Neuronal stem cell (in vitro differentiated cells): Measurements from ENCODE around the gene GOLGA8S.
"Not testable (repeated sequence)": the region's sequence is repeated elsewhere in the genome, so short reads cannot be mapped to it uniquely, and the experiment has no call there.

ENCODE experiments used
- DNase-seq: peaks from one replicate; pipeline ENCODE4 v3.0.0-alpha.2; 2013; ENCODE audit warnings: low spot score
- H2AFZ ChIP-seq: one replicate; pipeline ENCODE4 v1.6.1; 2013; ENCODE audit warnings: mild to moderate bottlenecking, low read length, inconsistent platforms
- H2AK5ac ChIP-seq: 2 replicates; pipeline ENCODE4 v1.6.1; 2013; ENCODE audit warnings: low read depth, mild to moderate bottlenecking, inconsistent platforms, low read length, moderate library complexity, mixed read lengths
- H2BK120ac ChIP-seq: 2 replicates; pipeline ENCODE4 v1.6.1; 2013; ENCODE audit warnings: low read depth, mild to moderate bottlenecking, inconsistent platforms, low read length, moderate library complexity, mixed read lengths
- H2BK12ac ChIP-seq: one replicate; pipeline ENCODE4 v1.6.1; 2013; ENCODE audit warnings: low read length, inconsistent platforms
- H2BK15ac ChIP-seq: 2 replicates; pipeline ENCODE4 v1.6.1; 2013; ENCODE audit warnings: mild to moderate bottlenecking, low read length, inconsistent platforms, mixed read lengths
- H2BK5ac ChIP-seq: one replicate; pipeline ENCODE4 v1.6.1; 2013; ENCODE audit warnings: inconsistent platforms, mild to moderate bottlenecking, low read length, moderate library complexity
- H3K14ac ChIP-seq: one replicate; pipeline ENCODE4 v1.6.1; 2013; ENCODE audit warnings: low read length, inconsistent platforms
- H3K18ac ChIP-seq: 2 replicates; pipeline ENCODE4 v1.6.1; 2013; ENCODE audit warnings: low read length, inconsistent platforms
- H3K23ac ChIP-seq: 2 replicates; pipeline ENCODE4 v1.6.1; 2013; ENCODE audit warnings: low read depth, mild to moderate bottlenecking, mixed read lengths, low read length, inconsistent platforms; ENCODE audit not compliant: poor library complexity
- H3K27ac ChIP-seq: replicated peaks from 3 replicates; pipeline ENCODE4 v1.5.1; 2013; ENCODE audit warnings: low read length, inconsistent platforms
- H3K27me3 ChIP-seq, 3 experiments: 2 replicates each; pipeline ENCODE4 v1.6.1; 2013; ENCODE audit warnings: low read length in 3 of 3, mild to moderate bottlenecking in 2 of 3, inconsistent platforms in 1 of 3, low read depth in 1 of 3, mixed read lengths in 1 of 3, moderate library complexity in 1 of 3; ENCODE audit not compliant: control insufficient read depth in 3 of 3, insufficient read depth in 3 of 3
- H3K36me3 ChIP-seq, 2 donors: replicated peaks in 1 of 2; 2 replicates each; pipeline ENCODE4 v1.6.1; 2013; ENCODE audit warnings: low read length in 2 of 2; ENCODE audit not compliant: control insufficient read depth in 2 of 2, insufficient read depth in 2 of 2
- H3K4ac ChIP-seq: 2 replicates; pipeline ENCODE4 v1.6.1; 2013; ENCODE audit warnings: inconsistent platforms, mild to moderate bottlenecking, low read length, moderate library complexity
- H3K4me1 ChIP-seq, 2 donors: 1 replicate in 1 of 2; 2 replicates in 1 of 2; pipeline ENCODE4 v1.6.1; 2013; ENCODE audit warnings: low read length in 2 of 2, low read depth in 1 of 2; ENCODE audit not compliant: control insufficient read depth in 2 of 2, insufficient read depth in 1 of 2
- H3K4me2 ChIP-seq: one replicate; pipeline ENCODE4 v1.6.1; 2013; ENCODE audit warnings: mild to moderate bottlenecking, low read length, inconsistent platforms; ENCODE audit not compliant: insufficient read depth, poor library complexity, severe bottlenecking
- H3K4me3 ChIP-seq, 2 donors: 2 replicates each; pipeline ENCODE4 v1.5.1; 2013; ENCODE audit warnings: low read length in 2 of 2, mild to moderate bottlenecking in 2 of 2, inconsistent platforms in 1 of 2, moderate library complexity in 1 of 2
- H3K79me1 ChIP-seq: one replicate; pipeline ENCODE4 v1.6.1; 2013; ENCODE audit warnings: low read depth, mild to moderate bottlenecking, inconsistent platforms, low read length, moderate library complexity
- H3K9ac ChIP-seq: one replicate; pipeline ENCODE4 v1.6.1; 2013; ENCODE audit warnings: mild to moderate bottlenecking, low read depth, low read length, inconsistent platforms; ENCODE audit not compliant: poor library complexity
- H3K9me3 ChIP-seq, 2 donors: replicated peaks in 1 of 2; 2 replicates each; pipeline versions ENCODE3 to v1.6.1; 2013; ENCODE audit warnings: low read length in 2 of 2, mild to moderate bottlenecking in 2 of 2, inconsistent platforms in 1 of 2, low read depth in 1 of 2, mixed read lengths in 1 of 2, moderate library complexity in 1 of 2; ENCODE audit not compliant: control insufficient read depth in 2 of 2, insufficient read depth in 1 of 2
- H4K8ac ChIP-seq: one replicate; pipeline ENCODE4 v1.6.1; 2013; ENCODE audit warnings: low read depth, mild to moderate bottlenecking, inconsistent platforms, low read length, moderate library complexity
- H4K91ac ChIP-seq: one replicate; pipeline ENCODE4 v1.6.1; 2013; ENCODE audit warnings: low read length, low read depth, mild to moderate bottlenecking, inconsistent platforms; ENCODE audit not compliant: poor library complexity
- WGBS, 2 donors: extraction: QIAGEN DNeasy Blood & Tissue Kit; methylation state at CpG; one replicate each; pipeline ENCODE4 v1.1.7; 2013; ENCODE audit warnings: missing lambda C conversion rate in 2 of 2, mixed read lengths in 1 of 2; ENCODE audit not compliant: insufficient read length in 2 of 2, insufficient replicate concordance in 1 of 2; ENCODE audit errors: extremely low coverage in 2 of 2; 5-methylcytosine and 5-hydroxymethylcytosine counted together

GOLGA8S gene

DNA sequence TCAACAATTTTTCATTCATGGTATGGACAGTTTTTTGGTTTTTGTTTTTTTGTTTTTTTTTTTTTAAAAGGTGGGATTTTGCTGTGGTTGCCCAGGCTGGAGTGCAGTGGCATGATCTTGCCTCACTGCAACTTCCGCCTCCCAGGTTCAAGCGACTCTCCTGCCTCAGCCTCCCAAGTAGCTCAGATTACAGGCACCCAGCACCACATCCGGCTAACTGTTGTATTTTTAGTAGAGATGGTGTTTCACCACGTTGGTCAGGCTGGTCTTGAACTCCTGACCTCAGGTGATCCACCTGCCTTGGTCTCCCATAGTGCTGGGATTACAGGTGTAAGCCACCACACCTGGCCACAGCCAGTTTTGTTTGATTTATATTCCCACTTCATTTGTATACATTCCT lies 16.6 kb downstream of the GOLGA8S start:
- H3K27ac ChIP-seq, H3K14ac ChIP-seq, H3K79me1 ChIP-seq, H2AFZ ChIP-seq, H3K27me3 ChIP-seq, H2BK120ac ChIP-seq, H2BK5ac ChIP-seq, H3K4me1 ChIP-seq, H3K4me2 ChIP-seq, H2BK12ac ChIP-seq, H2BK15ac ChIP-seq, H3K36me3 ChIP-seq, H4K8ac ChIP-seq, H3K18ac ChIP-seq, H3K4ac ChIP-seq, DNase-seq, H3K4me3 ChIP-seq, H4K91ac ChIP-seq, H3K9me3 ChIP-seq, H2AK5ac ChIP-seq, H3K23ac ChIP-seq, H3K9ac ChIP-seq: not testable (repeated sequence)
- no CpG with 5 or more reads among the region's 4 CpGs for WGBS, 2 donors

DNA sequence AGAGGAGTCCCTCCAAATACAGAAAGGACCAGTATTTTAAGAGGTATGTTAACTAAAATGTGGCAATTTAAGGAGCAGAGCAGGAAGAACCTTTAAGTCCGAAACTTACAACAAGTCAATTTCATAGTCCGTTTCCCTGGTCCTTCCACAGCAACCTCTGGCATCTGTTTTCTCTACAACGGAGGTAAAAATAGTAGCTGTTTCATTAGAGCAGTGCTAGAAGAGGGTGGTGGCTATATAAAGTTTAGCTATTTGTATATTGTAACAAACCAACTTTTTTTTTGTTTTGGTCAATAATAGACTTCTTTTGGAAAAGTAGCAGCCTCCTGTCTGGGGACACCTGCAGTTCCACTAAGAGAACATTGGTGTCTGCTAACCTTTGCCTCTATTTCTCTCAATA lies 17.3 kb downstream of the GOLGA8S start:
- WGBS, 2 donors, result no CpG with 5 or more reads among the region's 3 CpGs
- not testable (repeated sequence) for H2AK5ac ChIP-seq, H3K4me2 ChIP-seq, H3K4me1 ChIP-seq, H3K27ac ChIP-seq, DNase-seq, H4K91ac ChIP-seq, H3K27me3 ChIP-seq, H3K14ac ChIP-seq, H4K8ac ChIP-seq, H2AFZ ChIP-seq, H3K36me3 ChIP-seq, H3K18ac ChIP-seq, H3K79me1 ChIP-seq, H2BK5ac ChIP-seq, H3K4ac ChIP-seq, H3K9ac ChIP-seq, H2BK120ac ChIP-seq, H3K4me3 ChIP-seq, H2BK12ac ChIP-seq, H3K23ac ChIP-seq, H2BK15ac ChIP-seq, H3K9me3 ChIP-seq

DNA sequence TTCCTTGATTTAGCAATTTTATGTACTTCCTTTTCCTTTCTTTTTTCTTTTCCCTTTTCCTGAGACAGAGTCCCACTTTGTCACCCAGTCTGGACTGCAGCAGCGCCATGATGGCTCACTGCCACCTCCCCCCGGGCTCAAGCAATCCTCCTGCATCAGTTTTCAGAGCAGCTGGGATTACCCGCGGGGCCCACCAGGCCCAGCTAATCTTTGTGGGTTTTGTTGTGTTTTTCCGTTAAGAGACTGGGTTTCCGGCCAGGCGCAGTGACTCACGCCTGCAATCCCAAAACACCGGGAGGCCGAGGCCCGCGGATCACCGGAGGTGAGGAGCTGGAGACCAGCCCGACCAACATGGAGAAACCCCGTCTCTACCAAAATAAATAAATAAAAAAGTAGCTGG lies 17.7 kb downstream of the GOLGA8S start:
- Histone ChIP-seq H3K9me3 (no peaks in the 10 kb centered on the region), H2BK15ac (no peak overlapping the region), H3K18ac (no peak overlapping the region), H3K4me2 (no peak overlapping the region), H2BK5ac (no peak overlapping the region), H2AFZ (no peak overlapping the region), H3K36me3 (no peaks in the 10 kb centered on the region), H4K91ac (no peak overlapping the region), H3K4me3 (no peak overlapping the region), H3K9ac (no peak overlapping the region), H3K4me1 (no peaks in the 10 kb centered on the region), H3K27me3 (no peaks in the 10 kb centered on the region), H3K79me1 (no peaks in the 10 kb centered on the region), H2BK12ac (no peak overlapping the region), H3K14ac (no peak overlapping the region), H3K27ac (no peak overlapping the region), H3K23ac (no peak overlapping the region), H3K4ac (no peak overlapping the region), H2AK5ac (no peak overlapping the region), H4K8ac (no peak overlapping the region), H2BK120ac (no peak overlapping the region)
- no peak for DNase-seq
- WGBS, 2 donors, result no CpG with 5 or more reads among the region's 15 CpGs

DNA sequence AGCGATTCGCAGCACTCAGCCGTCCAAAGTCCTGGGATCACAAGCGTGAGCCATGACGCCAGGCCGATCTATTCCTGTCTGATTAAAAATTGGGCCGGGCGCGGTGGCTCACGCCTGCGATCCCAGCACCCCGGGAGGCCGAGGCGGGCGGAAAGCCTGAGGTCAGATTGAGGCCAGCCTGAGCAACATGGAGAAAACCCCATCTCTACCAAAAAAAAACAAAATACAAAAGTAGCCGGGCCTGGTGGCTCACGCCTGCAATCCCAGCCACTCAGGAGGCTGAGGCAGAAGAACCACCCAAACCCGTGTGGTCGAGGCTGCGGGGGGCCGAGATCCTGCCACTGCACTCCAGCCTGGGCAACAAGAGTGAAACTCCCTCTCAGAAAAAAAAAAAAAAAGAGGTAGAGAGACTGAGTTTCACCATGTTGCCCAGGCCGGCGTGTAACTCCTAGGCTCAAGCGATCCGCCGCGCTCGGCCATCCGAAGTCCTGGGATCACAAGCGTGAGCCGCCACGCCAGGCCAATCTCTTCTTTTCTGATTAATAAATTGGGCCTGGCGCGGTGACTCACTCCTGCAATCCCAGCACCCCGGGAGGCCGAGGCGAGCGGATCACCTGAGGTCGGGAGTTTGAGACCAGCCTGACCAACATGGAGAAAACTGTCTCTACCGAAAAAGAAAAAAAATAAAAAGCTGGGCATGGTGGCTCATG lies 18.5 kb downstream of the GOLGA8S start:
- H3K4me3 ChIP-seq, DNase-seq, H3K4me2 ChIP-seq, H2AK5ac ChIP-seq, H3K9ac ChIP-seq, H3K36me3 ChIP-seq, H3K4ac ChIP-seq, H2AFZ ChIP-seq, H3K27ac ChIP-seq, H2BK5ac ChIP-seq, H4K8ac ChIP-seq, H3K9me3 ChIP-seq, H2BK120ac ChIP-seq, H2BK12ac ChIP-seq, H3K79me1 ChIP-seq, H3K14ac ChIP-seq, H3K18ac ChIP-seq, H2BK15ac ChIP-seq, H3K23ac ChIP-seq, H3K4me1 ChIP-seq, H4K91ac ChIP-seq, H3K27me3 ChIP-seq: not testable (repeated sequence)
- WGBS, 2 donors, result no CpG with 5 or more reads among the region's 40 CpGs
